HFF-Myc (cell line): Measurements from ENCODE around the gene SLC4A9.

Source experiments
- DNase-seq: peaks from one replicate; pipeline ENCODE4 v3.0.0-alpha.2; 2011; ENCODE audit warnings: low read depth; ENCODE audit errors: extremely low read depth
- H3K4me3 ChIP-seq: replicated peaks from 2 replicates; pipeline ENCODE4 v1.5.1; 2011; ENCODE audit warnings: low read depth, mild to moderate bottlenecking, control low read depth, low read length
- CTCF ChIP-seq: IDR thresholded peaks from 2 replicates; pipeline ENCODE4 v1.5.1; 2012; ENCODE audit warnings: mild to moderate bottlenecking, low read depth, low read length, control low read depth; ENCODE audit errors: missing control alignments

SLC4A9 gene

GRCh38 chr5:140381351-140381750 is 21.4 kb downstream of the SLC4A9 start:
- no peak for DNase-seq
- H3K4me3 ChIP-seq = no peak overlapping the region
- TF ChIP-seq CTCF = no peak

- H3K4me3 ChIP-seq = no peak overlapping the region
- DNase-seq = no peak
- TF ChIP-seq CTCF = no peak
Measured at GRCh38 chr5:140381972-140382371, 22.0 kb downstream of the SLC4A9 start.

DNA sequence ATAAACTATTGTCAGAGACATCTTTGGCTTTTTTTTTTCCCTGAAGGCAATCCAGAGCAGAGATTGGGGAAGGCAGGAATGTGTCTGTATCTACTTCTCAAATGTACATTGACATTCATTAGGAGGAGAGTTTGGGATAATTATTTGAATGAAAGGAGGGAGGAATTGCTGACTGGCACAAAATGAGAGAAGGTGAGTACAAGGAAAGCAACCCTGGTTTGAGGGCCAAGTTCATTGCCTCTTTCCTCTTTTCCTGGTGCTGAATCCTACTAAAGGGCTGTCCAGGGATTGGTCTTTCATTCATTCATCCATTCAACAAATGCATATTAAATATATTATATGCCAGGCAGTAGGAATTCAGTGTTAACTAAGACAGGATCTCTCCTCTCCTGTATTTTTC is 22.9 kb downstream of the SLC4A9 start:
- no peak for TF ChIP-seq CTCF
- DNase-seq = no peak
- no peak overlapping the region for H3K4me3 ChIP-seq

GRCh38 chr5:140383300-140383699 is 23.3 kb downstream of the SLC4A9 start:
- DNase-seq = no peak
- no peak for TF ChIP-seq CTCF

GRCh38 chr5:140388052-140388451 is 28.1 kb downstream of the SLC4A9 start:
- H3K4me3 ChIP-seq = no peak overlapping the region
- no peak for DNase-seq

More at GRCh38 chr5:140383300-140383699, 23.3 kb downstream of the SLC4A9 start:
- H3K4me3 ChIP-seq = no peak overlapping the region

GRCh38 chr5:140391312-140391711 is 31.3 kb downstream of the SLC4A9 start:
- H3K4me3 ChIP-seq = no peak overlapping the region
- TF ChIP-seq CTCF = no peak
- no peak for DNase-seq

More at GRCh38 chr5:140388052-140388451, 28.1 kb downstream of the SLC4A9 start:
- TF ChIP-seq CTCF = no peak

DNA sequence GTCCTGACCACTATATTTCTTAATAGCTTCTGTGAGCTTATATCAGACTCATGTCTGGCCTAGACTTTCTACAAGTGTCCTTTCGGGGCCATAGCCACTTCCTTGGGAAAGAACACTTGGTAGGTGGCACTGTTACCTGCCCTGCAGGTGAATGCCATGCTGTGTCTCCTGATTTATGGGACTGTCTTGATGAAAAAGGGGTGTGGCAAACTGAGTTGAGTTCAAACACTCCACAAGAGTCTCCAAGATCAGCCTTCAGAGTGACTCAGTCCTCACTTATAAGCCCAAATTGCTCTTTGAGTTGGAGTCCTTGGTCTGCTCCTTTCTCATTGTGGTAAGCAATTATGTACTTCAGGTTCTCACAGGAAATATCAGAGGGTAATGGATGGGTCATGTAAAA is 31.7 kb downstream of the SLC4A9 start:
- no peak for TF ChIP-seq CTCF
- no peak overlapping the region for H3K4me3 ChIP-seq
- DNase-seq = no peak
